HepG2 (cell line): Measurements from ENCODE around the gene CD34. TPM values are rescaled to one million over a fixed set of nuclear protein-coding genes. Genes with fewer than 3 reads are reported as not detected.

Source experiments
- ATAC-seq: fragments of 200-7000 bp; cut with Tn5 transposase; 3 replicates; pipeline ENCODE4 v1.9.1; 2020; ENCODE audit warnings: mild to moderate bottlenecking, moderate library complexity
- BruUV-seq: library from RNA; stranded (reverse); fragments of 400-500 nt; replicated peaks from 2 replicates; lab custom pipeline; 2021; lab: Mats Ljungman, UMichigan
- CTCF ChIA-PET: fragments of 300-600 bp; formaldehyde crosslinking; extraction: SDS; loops from one replicate; lab custom pipeline; 2021; ENCODE audit warnings: low total read pairs, inconsistent platforms, low intra/inter-chr PET ratio; lab: Yijun Ruan, JAX
- POLR2A ChIA-PET: fragments of 350-600 bp; sonication (Branson Sonifier 250); formaldehyde crosslinking; loops from one replicate; lab custom pipeline; 2020; ENCODE audit warnings: antibody characterized with exemption, inconsistent platforms; lab: Yijun Ruan, JAX
- DNase-seq: peaks from one replicate; pipeline ENCODE4 v3.0.0-alpha.2; 2015; ENCODE audit warnings: low spot score
- FAIRE-seq: peaks from 3 replicates; lab custom pipeline; 2011; peaks lifted over from hg19 to GRCh38; lab: Jason Lieb, UNC
- H2AFZ ChIP-seq: one replicate; pipeline ENCODE4 v1.6.1; 2011; ENCODE audit warnings: low read length, inconsistent platforms
- H3K27ac ChIP-seq: fragments of 300-600 bp; 3 replicates; pipeline ENCODE4 v1.8.0; 2011; ENCODE audit warnings: mixed run types, mild to moderate bottlenecking, mixed read lengths, low read length, inconsistent platforms; ENCODE audit not compliant: insufficient read depth; ENCODE audit errors: extremely low read length
- H3K27me3 ChIP-seq, 2 experiments: fragments of 200-600 bp in 1 of 2; 2 replicates in 1 of 2; 3 replicates in 1 of 2; pipeline versions ENCODE4 v1.6.0 to v1.8.0; 2011; ENCODE audit warnings: low read length in 2 of 2, mild to moderate bottlenecking in 2 of 2, moderate library complexity in 2 of 2, inconsistent platforms in 1 of 2; ENCODE audit not compliant: insufficient read depth in 2 of 2, control insufficient read depth in 1 of 2
- H3K36me3 ChIP-seq, 2 experiments: fragments of 200-600 bp in 1 of 2; replicated peaks in 1 of 2; 2 replicates in 1 of 2; 3 replicates in 1 of 2; pipeline versions ENCODE4 v1.5.1 to v1.8.0; 2011; ENCODE audit warnings: low read length in 2 of 2, inconsistent platforms in 1 of 2; ENCODE audit not compliant: insufficient read depth in 2 of 2, control insufficient read depth in 1 of 2
- H3K4me1 ChIP-seq: 2 replicates; pipeline ENCODE4 v1.5.1; 2012; ENCODE audit warnings: low read length, inconsistent platforms; ENCODE audit not compliant: insufficient read depth
- H3K4me2 ChIP-seq: 2 replicates; pipeline ENCODE4 v1.6.0; 2011; ENCODE audit warnings: low read depth, low read length, inconsistent platforms
- H3K4me3 ChIP-seq, 3 experiments: fragments of 200-600 bp in 1 of 3; sonication (generic), shearing (Covaris generic) in 1 of 3; replicated peaks in 1 of 3; 2 replicates each; pipeline ENCODE4 v1.5.1; 2011 to 2016; ENCODE audit warnings: low read length in 3 of 3, inconsistent platforms in 2 of 3, low read depth in 2 of 3, mild to moderate bottlenecking in 2 of 3, control low read depth in 1 of 3, mixed read lengths in 1 of 3; ENCODE audit not compliant: insufficient read depth in 1 of 3
- H3K79me2 ChIP-seq: one replicate; pipeline ENCODE4 v1.6.1; 2011; ENCODE audit warnings: low read length, inconsistent platforms; ENCODE audit not compliant: insufficient read depth
- H3K9ac ChIP-seq: 2 replicates; pipeline ENCODE4 v1.6.0; 2011; ENCODE audit warnings: mild to moderate bottlenecking, low read depth, low read length, inconsistent platforms; ENCODE audit not compliant: insufficient read depth
- H3K9me3 ChIP-seq: 2 replicates; pipeline ENCODE4 v1.5.1; 2012; ENCODE audit warnings: mild to moderate bottlenecking, low read length
- H4K20me1 ChIP-seq: 2 replicates; pipeline ENCODE4 v1.6.0; 2011; ENCODE audit warnings: inconsistent platforms, mild to moderate bottlenecking, low read length, moderate library complexity; ENCODE audit not compliant: insufficient read depth
- ARHGAP35 ChIP-seq: sonication (generic); formaldehyde crosslinking; IDR thresholded peaks from 2 replicates; pipeline ENCODE4 v1.9.0; 2022; ENCODE audit warnings: mild to moderate bottlenecking, inconsistent platforms, moderate library complexity, missing genetic modification reagents, borderline replicate concordance
- HOXA3 ChIP-seq: sonication (generic); formaldehyde crosslinking; IDR thresholded peaks from 2 replicates; pipeline ENCODE4 v1.5.0; 2020; ENCODE audit warnings: missing genetic modification reagents
- JARID2 ChIP-seq: sonication (generic); formaldehyde crosslinking; IDR thresholded peaks from 2 replicates; pipeline ENCODE4 v1.8.1; 2023; ENCODE audit warnings: missing genetic modification reagents, inconsistent platforms; ENCODE audit not compliant: insufficient replicate concordance
- KDM2A ChIP-seq: sonication (generic); formaldehyde crosslinking; IDR thresholded peaks from 2 replicates; pipeline ENCODE4 v1.4.0; 2020; ENCODE audit warnings: low read depth, missing genetic modification reagents, borderline replicate concordance
- KDM6A ChIP-seq: IDR thresholded peaks from 2 replicates; pipeline ENCODE4 v1.6.1; 2016; ENCODE audit warnings: low read depth
- NFYC ChIP-seq: IDR thresholded peaks from 2 replicates; pipeline ENCODE4 v1.6.1; 2016; ENCODE audit warnings: missing genetic modification reagents, missing compliant biosample characterization
- PHB2 ChIP-seq: fragments of 450-650 bp; IDR thresholded peaks from 2 replicates; pipeline ENCODE4 v1.6.1; 2018; ENCODE audit not compliant: partially characterized antibody
- RBM22 ChIP-seq: fragments of 200-400 bp; formaldehyde crosslinking; optimal IDR thresholded peaks from 2 replicates; pipeline ENCODE3; 2017; ENCODE audit warnings: mild to moderate bottlenecking, low read length, moderate library complexity
- SRF ChIP-seq: IDR thresholded peaks from 2 replicates; pipeline ENCODE4 v1.6.1; 2011; ENCODE audit warnings: mild to moderate bottlenecking, low read depth, low read length, moderate library complexity
- SRSF1 ChIP-seq: fragments of 200-400 bp; formaldehyde crosslinking; optimal IDR thresholded peaks from 2 replicates; pipeline ENCODE3; 2017; ENCODE audit warnings: mild to moderate bottlenecking, low read depth, low read length, moderate library complexity
- YY1 ChIP-seq: IDR thresholded peaks from 2 replicates; pipeline ENCODE4 v1.6.1; 2011; ENCODE audit warnings: low read length, low read depth, moderate library complexity, mild to moderate bottlenecking; ENCODE audit not compliant: insufficient read depth, insufficient replicate concordance
- ZNF263 ChIP-seq: sonication (generic); formaldehyde crosslinking; IDR thresholded peaks from 2 replicates; pipeline ENCODE4 v1.4.0; 2020; ENCODE audit warnings: missing genetic modification reagents
- ZNF616 ChIP-seq: sonication (generic); formaldehyde crosslinking; IDR thresholded peaks from 2 replicates; pipeline ENCODE4 v1.5.0; 2020; ENCODE audit warnings: low read depth, mild to moderate bottlenecking, missing genetic modification reagents
- ZSCAN30 ChIP-seq: sonication (generic); formaldehyde crosslinking; IDR thresholded peaks from 2 replicates; pipeline ENCODE4 v1.5.0; 2020; ENCODE audit warnings: mild to moderate bottlenecking, missing genetic modification reagents
- WGBS: methylation state at CpG from one replicate; pipeline ENCODE4 v1.1.6; 2017; ENCODE audit warnings: low lambda C conversion rate; 5-methylcytosine and 5-hydroxymethylcytosine counted together
- in situ Hi-C: cut with HindIII; loops from 2 replicates; pipeline ENCODE4 v1.10.0; 2017; ENCODE audit warnings: low pct_unique_long_range_greater_than_20kb; ENCODE audit not compliant: extremely low pct_ligation_motif_present
- intact Hi-C: fragments of 100-400 bp; cut with micrococcal nuclease; formaldehyde crosslinking; loops from one replicate; pipeline ENCODE4 v1.10.0; 2022; ENCODE audit not compliant: unreplicated experiment
- polyA plus RNA-seq, 8 experiments: library from polyadenylated mRNA; depleted of rRNA in 3 of 8; stranded (reverse) in 7 of 8; unstranded in 1 of 8; fragments of >200 nt; fragmentation: Illumina TruSeq in 4 of 8; extraction: Trizol in 4 of 8; gene quantifications; 2 replicates each; pipeline versions ENCODE4 v1.2.1 to v1.2.3, GENCODE V29; 2011 to 2016; ENCODE audit warnings: low read depth in 4 of 8, missing spikeins in 1 of 8, mixed read lengths in 1 of 8; ENCODE audit not compliant: insufficient read depth in 1 of 8
- total RNA-seq, 5 experiments: library from RNA; depleted of rRNA; stranded (reverse); fragments of >200 nt; fragmentation: Illumina TruSeq; extraction: Trizol; gene quantifications; 2 replicates each; pipeline ENCODE4 v1.2.3, GENCODE V29; 2016; ENCODE audit warnings: low read depth in 1 of 5
- TF ChIP-seq, protein P1 (sequence below): IDR thresholded peaks from 2 replicates; pipeline ENCODE4 v1.6.1; 2016; ENCODE audit warnings: missing genetic modification reagents, missing compliant biosample characterization
- TF ChIP-seq, protein P2 (sequence below): sonication (generic); formaldehyde crosslinking; IDR thresholded peaks from 2 replicates; pipeline ENCODE4 v1.4.0; 2020; ENCODE audit warnings: missing genetic modification reagents

The CD34 gene
- total and polyA plus RNA-seq, 2 of the 13 experiments (the other 11 are each of a cell fraction or from before 2014, with no cell fraction given) = not detected

DNA sequence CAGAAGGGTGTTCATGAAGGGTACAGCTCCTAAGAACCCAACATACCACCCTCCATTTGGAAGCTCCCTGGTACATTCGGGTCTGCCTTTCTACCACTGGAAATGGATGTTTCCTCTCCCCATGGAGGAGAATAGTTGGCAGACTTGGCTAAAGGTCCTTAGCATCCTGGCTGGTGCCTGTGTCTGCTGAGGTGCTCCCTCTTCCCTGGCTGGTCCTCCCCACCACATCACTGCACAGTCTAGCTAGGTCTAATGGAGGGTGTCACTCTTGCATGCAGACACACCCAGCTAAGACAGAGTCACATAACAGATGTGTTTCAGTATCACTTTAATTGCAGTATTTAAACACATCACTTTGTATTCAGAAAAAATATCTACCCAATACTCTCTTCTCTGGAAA is 24.7 kb downstream of the CD34 start:
- no peak for FAIRE-seq

GRCh38 chr1:207885129-207886032 is 25.5 kb downstream of the CD34 start:
- DNase-seq (peak; percentile 70), ATAC-seq (peak; percentile 96), FAIRE-seq (peak; percentile 61)
- no peak overlapping the region for H3K4me3 ChIP-seq
- BruUV-seq = no TSS peak
- H3K9ac ChIP-seq = no peak overlapping the region
- WGBS = 31% methylated on average over 6 of the region's 9 CpGs
- no peaks in the 10 kb centered on the region for H4K20me1 ChIP-seq
- H2AFZ ChIP-seq = no peak overlapping the region
- H3K27ac ChIP-seq = no peak overlapping the region
- no peaks in the 10 kb centered on the region for H3K9me3 ChIP-seq
- CTCF ChIA-PET = interaction anchor here (1.2 to 3.0 kb wide), 4 partner anchors 77 to 206 kb away, joined by 3 to 26 read pairs (median 6); no protein-coding TSS in a partner anchor
- H3K27me3 ChIP-seq = peaks cover 2 to 38% of the 10 kb centered on the region in 2 experiments
- in situ Hi-C loops (loop anchor here (10.0 kb wide), 1 partner anchor 109 kb away; no protein-coding TSS in a partner anchor), intact Hi-C loops (loop anchor here (1.0 kb wide), 2 partner anchors 78 to 113 kb away; no protein-coding TSS in a partner anchor)
- no peaks in the 10 kb centered on the region for H3K79me2 ChIP-seq
- POLR2A ChIA-PET = interaction anchor here (1.0 to 2.4 kb wide), 2 partner anchors 59 to 78 kb away, joined by 3 to 10 read pairs; no protein-coding TSS in a partner anchor
- peaks cover 13% of the 10 kb centered on the region; the same call in 1 of the 2 replicates for H3K4me1 ChIP-seq
- 0 out of 2 replicates have a peak overlapping the region, but pooled peaks have one; percentile 20 for H3K4me2 ChIP-seq
- H3K36me3 ChIP-seq = no peaks in the 10 kb centered on the region
- TF ChIP-seq PHB2 (no peak), SRF (no peak), ARHGAP35 (CRISPR knock-in tag) (no peak), NFYC (CRISPR knock-in tag) (no peak), KDM2A (peak; percentile 63; the same call in 1 of the 2 replicates), ZNF616 (CRISPR knock-in tag) (no peak), HOXA3 (CRISPR knock-in tag) (peak; percentile 63), KDM6A (CRISPR knock-in tag) (no peak), YY1 (peak; percentile 83), ZSCAN30 (CRISPR knock-in tag) (no peak), JARID2 (CRISPR knock-in tag) (no peak), RBM22 (no peak)
- TF ChIP-seq, protein P1, sequence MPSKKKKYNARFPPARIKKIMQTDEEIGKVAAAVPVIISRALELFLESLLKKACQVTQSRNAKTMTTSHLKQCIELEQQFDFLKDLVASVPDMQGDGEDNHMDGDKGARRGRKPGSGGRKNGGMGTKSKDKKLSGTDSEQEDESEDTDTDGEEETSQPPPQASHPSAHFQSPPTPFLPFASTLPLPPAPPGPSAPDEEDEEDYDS (CRISPR knock-in tag) = 0 out of 2 replicates have a peak, but pooled peaks have one; percentile 18
- TF ChIP-seq, protein P2, sequence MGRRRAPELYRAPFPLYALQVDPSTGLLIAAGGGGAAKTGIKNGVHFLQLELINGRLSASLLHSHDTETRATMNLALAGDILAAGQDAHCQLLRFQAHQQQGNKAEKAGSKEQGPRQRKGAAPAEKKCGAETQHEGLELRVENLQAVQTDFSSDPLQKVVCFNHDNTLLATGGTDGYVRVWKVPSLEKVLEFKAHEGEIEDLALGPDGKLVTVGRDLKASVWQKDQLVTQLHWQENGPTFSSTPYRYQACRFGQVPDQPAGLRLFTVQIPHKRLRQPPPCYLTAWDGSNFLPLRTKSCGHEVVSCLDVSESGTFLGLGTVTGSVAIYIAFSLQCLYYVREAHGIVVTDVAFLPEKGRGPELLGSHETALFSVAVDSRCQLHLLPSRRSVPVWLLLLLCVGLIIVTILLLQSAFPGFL (CRISPR knock-in tag) = no peak

More for the DNA sequence above, 24.7 kb downstream of the CD34 start:
- BruUV-seq = no TSS peak
- POLR2A ChIA-PET = no interaction called here
- Histone ChIP-seq H3K9ac (no peak overlapping the region), H3K27ac (no peak overlapping the region), H3K4me1 (peaks cover 13% of the 10 kb centered on the region; the same call in 1 of the 2 replicates), H4K20me1 (no peaks in the 10 kb centered on the region), H3K79me2 (no peaks in the 10 kb centered on the region), H3K27me3 (peaks cover 2 to 38% of the 10 kb centered on the region in 2 experiments), H3K4me2 (no peak overlapping the region), H3K36me3 (no peaks in the 10 kb centered on the region), H3K4me3 (no peak overlapping the region), H2AFZ (no peak overlapping the region), H3K9me3 (no peaks in the 10 kb centered on the region)
- TF ChIP-seq SRSF1 = no peak
- TF ChIP-seq ZNF263 (CRISPR knock-in tag) = 0 out of 2 replicates have a peak, but pooled peaks have one; percentile 14
- ATAC-seq (no peak), DNase-seq (no peak)
- in situ Hi-C loops = loop anchor here (10.0 kb wide), 1 partner anchor 109 kb away; no protein-coding TSS in a partner anchor
- 0% methylated on average over 1 of the region's 1 CpG for WGBS
- CTCF ChIA-PET = no interaction called here
- intact Hi-C loops = no loop called here
